Measurements from ENCODE around the gene MAD1L1. TPM values are rescaled to one million over a fixed set of nuclear protein-coding genes. Genes with fewer than 3 reads are reported as not detected.

Gene MAD1L1
- total RNA-seq, 1 experiment from 2014 or later: 38.5 TPM

- Histone ChIP-seq H3K9ac (ENCODE audit: low read length) (no peak overlapping the region), H3K4me2 (ENCODE audit: low read length) (no peak overlapping the region), H3K79me2 (ENCODE audit: insufficient read depth, low read length) (no peaks in the 10 kb centered on the region), H3K9me3 (ENCODE audit: control insufficient read depth in 1 of 2, insufficient read depth in 1 of 2, low read depth in 1 of 2, low read length in 2 of 2) (no peaks in the 10 kb centered on the region), H3K27me3 (ENCODE audit: insufficient read depth, low read length) (no peaks in the 10 kb centered on the region), H3K27ac (ENCODE audit: low read depth, low read length) (no peak overlapping the region), H3K4me1 (ENCODE audit: control insufficient read depth in 1 of 2, insufficient read depth in 2 of 2, low read length in 2 of 2) (no peaks in the 10 kb centered on the region), H2AFZ (ENCODE audit: low read depth, low read length, poor library complexity, severe bottlenecking) (no peak overlapping the region), H3K4me3 (replicated peaks in 1 of 2; ENCODE audit: low read depth in 1 of 2, low read length in 2 of 2) (no peak overlapping the region), H4K20me1 (ENCODE audit: insufficient read depth) (no peaks in the 10 kb centered on the region), H3K36me3 (ENCODE audit: control insufficient read depth in 1 of 2, insufficient read depth in 2 of 2, low read length in 2 of 2) (no peaks in the 10 kb centered on the region), H3K9me2 (ENCODE audit: insufficient read depth) (no peaks in the 10 kb centered on the region)
- ChIA-PET CTCF (no interaction called here), RAD21 (ENCODE audit: low non-redundant PET in 1 of 2, low total read pairs in 2 of 2, uncharacterized antibody in 2 of 2, unreplicated experiment in 2 of 2) (no interaction called here), POLR2A (no interaction called here)
- TF ChIP-seq POLR2A (IDR thresholded peaks at IDR 0.05; ENCODE audit: borderline replicate concordance, extremely low read depth, insufficient read depth, insufficient read length) (no peak), RAD21 (IDR thresholded peaks at IDR 0.05; ENCODE audit: low read depth) (no peak), TCF7L2 (IDR thresholded peaks at IDR 0.05; ENCODE audit: borderline replicate concordance, extremely low read depth, insufficient read depth, insufficient read length) (no peak), REST (IDR thresholded peaks at IDR 0.05; ENCODE audit: low read depth) (no peak), EGR1 (IDR thresholded peaks at IDR 0.05; ENCODE audit: low read depth) (no peak), CBX3 (IDR thresholded peaks at IDR 0.05; ENCODE audit: low read depth) (no peak), ZNF274 (IDR thresholded peaks at IDR 0.05; ENCODE audit: low read depth, low read length) (no peak), FOSL1 (IDR thresholded peaks at IDR 0.05; ENCODE audit: low read depth) (no peak)
- BruUV-seq (replicated peaks): no TSS peak
- no peak for DNase-seq (ENCODE audit: low read depth, low spot score)
- no peak for ATAC-seq
- intact Hi-C loops (cut with micrococcal nuclease): no loop called here
These were observed 335.5 kb downstream of the MAD1L1 start for GRCh38 chr7:1897076-1897860.
